GM12878 (cell line): ENCODE measurements around the gene LONP1.

Experiments used
- BHLHE40 ChIP-seq, 2 experiments: fragments of 450-650 bp in 1 of 2; IDR thresholded peaks; 2 replicates each; pipeline ENCODE4 v1.6.1; 2011 to 2017; ENCODE audit warnings: low read depth in 2 of 2, borderline replicate concordance in 1 of 2, improper control_type of control experiment in 1 of 2, low read length in 1 of 2, mild to moderate bottlenecking in 1 of 2
- BRCA1 ChIP-seq: IDR thresholded peaks from 2 replicates; pipeline ENCODE4 v1.6.1; 2011; ENCODE audit warnings: low read depth, low read length, improper control_type of control experiment
- CBX5 ChIP-seq: sonication (generic); IDR thresholded peaks from 2 replicates; pipeline ENCODE4 v1.6.1; 2016; ENCODE audit warnings: low read depth, moderate library complexity, mild to moderate bottlenecking, inconsistent platforms
- ESRRA ChIP-seq: IDR thresholded peaks from 2 replicates; pipeline ENCODE4 v1.6.1; 2012; ENCODE audit warnings: mild to moderate bottlenecking, low read length, improper control_type of control experiment
- HDAC2 ChIP-seq: fragments of 200-600 bp; sonication (generic); IDR thresholded peaks from 2 replicates; pipeline ENCODE4 v1.6.1; 2017
- MTA3 ChIP-seq: IDR thresholded peaks from 2 replicates; pipeline ENCODE4 v1.6.1; 2012; ENCODE audit warnings: low read length, inconsistent platforms, borderline replicate concordance
- POLR2A ChIP-seq: IDR thresholded peaks from 2 replicates; pipeline ENCODE4 v1.6.1; 2011; ENCODE audit warnings: low read depth, mild to moderate bottlenecking, low read length
- RAD21 ChIP-seq: IDR thresholded peaks from 2 replicates; pipeline ENCODE4 v1.6.1; 2011; ENCODE audit warnings: mild to moderate bottlenecking, low read depth, low read length, moderate library complexity; ENCODE audit not compliant: insufficient read depth
- ZSCAN29 ChIP-seq: fragments of 450-650 bp; IDR thresholded peaks from 2 replicates; pipeline ENCODE4 v1.6.1; 2017; ENCODE audit warnings: mild to moderate bottlenecking, moderate library complexity
- TF ChIP-seq, protein P1 (sequence below), 3 experiments: IDR thresholded peaks in 2 of 3; conservative IDR thresholded peaks in 1 of 3; 2 replicates each; pipeline ENCODE4 v1.5.1; 2011; ENCODE audit warnings: low read depth in 3 of 3, low read length in 3 of 3, mild to moderate bottlenecking in 3 of 3, control low read depth in 2 of 3, moderate library complexity in 2 of 3, inconsistent platforms in 1 of 3, mixed read lengths in 1 of 3; ENCODE audit not compliant: control insufficient read depth in 2 of 3, insufficient read depth in 1 of 3; ENCODE audit errors: extremely low read depth in 1 of 3
- TF ChIP-seq, protein P2 (sequence below): fragments of 450-650 bp; IDR thresholded peaks from 2 replicates; pipeline ENCODE4 v1.6.1; 2014; ENCODE audit warnings: mild to moderate bottlenecking
- TF ChIP-seq, protein P3 (sequence below): fragments of 450-650 bp; conservative IDR thresholded peaks from 2 replicates; pipeline ENCODE4 v1.6.1; 2017; ENCODE audit warnings: mild to moderate bottlenecking, moderate library complexity

DNA sequence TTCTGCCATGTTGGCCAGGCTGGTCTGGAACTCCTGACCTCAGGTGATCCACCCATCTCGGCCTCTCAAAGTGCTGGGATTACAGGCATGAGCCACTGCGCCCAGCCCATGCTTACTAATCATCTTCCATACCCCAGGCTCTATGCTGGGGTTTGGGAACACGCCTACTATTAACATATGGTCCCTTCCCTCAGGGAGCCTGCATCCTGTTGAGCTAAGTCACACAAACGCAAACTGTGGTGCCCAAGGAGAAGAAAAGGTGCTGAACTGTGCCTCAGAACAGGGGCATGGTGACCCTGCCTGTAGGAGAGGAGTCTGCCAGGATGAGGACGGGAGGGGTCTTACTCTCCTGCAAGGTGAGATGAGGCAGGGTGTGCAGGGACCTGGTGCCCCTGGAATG lies 45.2 kb downstream of the LONP1 start:
- TF ChIP-seq, protein P1, sequence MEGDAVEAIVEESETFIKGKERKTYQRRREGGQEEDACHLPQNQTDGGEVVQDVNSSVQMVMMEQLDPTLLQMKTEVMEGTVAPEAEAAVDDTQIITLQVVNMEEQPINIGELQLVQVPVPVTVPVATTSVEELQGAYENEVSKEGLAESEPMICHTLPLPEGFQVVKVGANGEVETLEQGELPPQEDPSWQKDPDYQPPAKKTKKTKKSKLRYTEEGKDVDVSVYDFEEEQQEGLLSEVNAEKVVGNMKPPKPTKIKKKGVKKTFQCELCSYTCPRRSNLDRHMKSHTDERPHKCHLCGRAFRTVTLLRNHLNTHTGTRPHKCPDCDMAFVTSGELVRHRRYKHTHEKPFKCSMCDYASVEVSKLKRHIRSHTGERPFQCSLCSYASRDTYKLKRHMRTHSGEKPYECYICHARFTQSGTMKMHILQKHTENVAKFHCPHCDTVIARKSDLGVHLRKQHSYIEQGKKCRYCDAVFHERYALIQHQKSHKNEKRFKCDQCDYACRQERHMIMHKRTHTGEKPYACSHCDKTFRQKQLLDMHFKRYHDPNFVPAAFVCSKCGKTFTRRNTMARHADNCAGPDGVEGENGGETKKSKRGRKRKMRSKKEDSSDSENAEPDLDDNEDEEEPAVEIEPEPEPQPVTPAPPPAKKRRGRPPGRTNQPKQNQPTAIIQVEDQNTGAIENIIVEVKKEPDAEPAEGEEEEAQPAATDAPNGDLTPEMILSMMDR (IDR thresholded peaks at IDR 0.05 in 2 of 3, conservative IDR thresholded peaks at IDR 0.05 in 1 of 3; ENCODE audit: control insufficient read depth in 2 of 3, extremely low read depth in 1 of 3, insufficient read depth in 1 of 3, low read depth in 3 of 3, low read length in 3 of 3): no peak
- no peak for TF ChIP-seq BRCA1
- TF ChIP-seq MTA3: no peak
- TF ChIP-seq, protein P2, sequence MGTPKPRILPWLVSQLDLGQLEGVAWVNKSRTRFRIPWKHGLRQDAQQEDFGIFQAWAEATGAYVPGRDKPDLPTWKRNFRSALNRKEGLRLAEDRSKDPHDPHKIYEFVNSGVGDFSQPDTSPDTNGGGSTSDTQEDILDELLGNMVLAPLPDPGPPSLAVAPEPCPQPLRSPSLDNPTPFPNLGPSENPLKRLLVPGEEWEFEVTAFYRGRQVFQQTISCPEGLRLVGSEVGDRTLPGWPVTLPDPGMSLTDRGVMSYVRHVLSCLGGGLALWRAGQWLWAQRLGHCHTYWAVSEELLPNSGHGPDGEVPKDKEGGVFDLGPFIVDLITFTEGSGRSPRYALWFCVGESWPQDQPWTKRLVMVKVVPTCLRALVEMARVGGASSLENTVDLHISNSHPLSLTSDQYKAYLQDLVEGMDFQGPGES: no peak
- no peak for TF ChIP-seq ZSCAN29
- TF ChIP-seq POLR2A: peak; percentile 36; the same call in 1 of the 2 replicates
- TF ChIP-seq HDAC2: no peak
- TF ChIP-seq, protein P3, sequence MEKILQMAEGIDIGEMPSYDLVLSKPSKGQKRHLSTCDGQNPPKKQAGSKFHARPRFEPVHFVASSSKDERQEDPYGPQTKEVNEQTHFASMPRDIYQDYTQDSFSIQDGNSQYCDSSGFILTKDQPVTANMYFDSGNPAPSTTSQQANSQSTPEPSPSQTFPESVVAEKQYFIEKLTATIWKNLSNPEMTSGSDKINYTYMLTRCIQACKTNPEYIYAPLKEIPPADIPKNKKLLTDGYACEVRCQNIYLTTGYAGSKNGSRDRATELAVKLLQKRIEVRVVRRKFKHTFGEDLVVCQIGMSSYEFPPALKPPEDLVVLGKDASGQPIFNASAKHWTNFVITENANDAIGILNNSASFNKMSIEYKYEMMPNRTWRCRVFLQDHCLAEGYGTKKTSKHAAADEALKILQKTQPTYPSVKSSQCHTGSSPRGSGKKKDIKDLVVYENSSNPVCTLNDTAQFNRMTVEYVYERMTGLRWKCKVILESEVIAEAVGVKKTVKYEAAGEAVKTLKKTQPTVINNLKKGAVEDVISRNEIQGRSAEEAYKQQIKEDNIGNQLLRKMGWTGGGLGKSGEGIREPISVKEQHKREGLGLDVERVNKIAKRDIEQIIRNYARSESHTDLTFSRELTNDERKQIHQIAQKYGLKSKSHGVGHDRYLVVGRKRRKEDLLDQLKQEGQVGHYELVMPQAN: no peak
- TF ChIP-seq RAD21: no peak
- no peak for TF ChIP-seq BHLHE40 (IDR thresholded peaks at IDR 0.05; ENCODE audit: borderline replicate concordance in 1 of 2, low read depth in 2 of 2, low read length in 1 of 2)
- TF ChIP-seq CBX5: no peak
- no peak for TF ChIP-seq ESRRA
